GM10266 (cell line): Measurements from ENCODE around the gene SYT3.

Experiments
- DNase-seq: peaks from one replicate; pipeline ENCODE4 v3.0.0; 2012; ENCODE audit errors: extremely low spot score
- TF ChIP-seq, protein P1 (sequence below): IDR thresholded peaks from 2 replicates; pipeline ENCODE4 v1.5.1; 2012; ENCODE audit warnings: mild to moderate bottlenecking, low read depth; ENCODE audit not compliant: control insufficient read depth, insufficient read depth; ENCODE audit errors: missing control alignments

The SYT3 gene

DNA sequence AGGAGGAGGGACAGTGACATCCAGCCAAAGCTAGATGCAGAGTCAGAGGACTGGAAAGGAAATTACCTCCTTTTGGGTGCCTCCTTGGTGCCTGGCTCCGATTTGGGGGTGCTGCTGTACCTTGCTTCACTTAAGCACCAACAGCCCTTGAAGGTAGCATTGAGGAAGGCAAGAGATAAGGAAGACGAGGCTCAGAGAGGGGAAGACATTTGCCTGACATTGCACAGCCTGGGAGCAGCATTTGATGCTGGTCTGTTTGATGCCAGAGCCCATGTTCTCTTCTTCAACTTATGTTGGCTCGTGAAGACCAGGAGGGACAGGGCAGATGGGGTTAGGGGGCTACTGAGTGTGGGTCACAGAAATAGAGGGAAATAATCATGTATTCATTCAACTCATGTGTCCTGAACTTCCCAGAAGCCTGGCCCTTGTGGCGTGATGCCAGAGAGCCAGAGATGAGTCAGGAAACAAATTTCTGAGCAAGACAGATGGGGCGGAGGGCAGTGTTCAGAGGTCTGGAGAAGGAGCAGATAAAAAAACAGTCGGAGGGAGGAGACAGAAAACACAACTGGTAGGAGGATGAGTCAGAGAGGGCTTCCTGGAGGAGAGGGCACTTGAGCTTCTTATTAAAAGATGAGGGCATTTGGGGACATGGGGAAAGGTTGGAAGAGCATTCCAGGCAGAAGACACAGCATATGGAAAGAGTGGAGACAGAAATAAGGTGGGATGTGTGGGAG lies 6.6 kb upstream of the SYT3 start:
- DNase-seq = no peak
- TF ChIP-seq, protein P1, sequence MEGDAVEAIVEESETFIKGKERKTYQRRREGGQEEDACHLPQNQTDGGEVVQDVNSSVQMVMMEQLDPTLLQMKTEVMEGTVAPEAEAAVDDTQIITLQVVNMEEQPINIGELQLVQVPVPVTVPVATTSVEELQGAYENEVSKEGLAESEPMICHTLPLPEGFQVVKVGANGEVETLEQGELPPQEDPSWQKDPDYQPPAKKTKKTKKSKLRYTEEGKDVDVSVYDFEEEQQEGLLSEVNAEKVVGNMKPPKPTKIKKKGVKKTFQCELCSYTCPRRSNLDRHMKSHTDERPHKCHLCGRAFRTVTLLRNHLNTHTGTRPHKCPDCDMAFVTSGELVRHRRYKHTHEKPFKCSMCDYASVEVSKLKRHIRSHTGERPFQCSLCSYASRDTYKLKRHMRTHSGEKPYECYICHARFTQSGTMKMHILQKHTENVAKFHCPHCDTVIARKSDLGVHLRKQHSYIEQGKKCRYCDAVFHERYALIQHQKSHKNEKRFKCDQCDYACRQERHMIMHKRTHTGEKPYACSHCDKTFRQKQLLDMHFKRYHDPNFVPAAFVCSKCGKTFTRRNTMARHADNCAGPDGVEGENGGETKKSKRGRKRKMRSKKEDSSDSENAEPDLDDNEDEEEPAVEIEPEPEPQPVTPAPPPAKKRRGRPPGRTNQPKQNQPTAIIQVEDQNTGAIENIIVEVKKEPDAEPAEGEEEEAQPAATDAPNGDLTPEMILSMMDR = no peak

DNA sequence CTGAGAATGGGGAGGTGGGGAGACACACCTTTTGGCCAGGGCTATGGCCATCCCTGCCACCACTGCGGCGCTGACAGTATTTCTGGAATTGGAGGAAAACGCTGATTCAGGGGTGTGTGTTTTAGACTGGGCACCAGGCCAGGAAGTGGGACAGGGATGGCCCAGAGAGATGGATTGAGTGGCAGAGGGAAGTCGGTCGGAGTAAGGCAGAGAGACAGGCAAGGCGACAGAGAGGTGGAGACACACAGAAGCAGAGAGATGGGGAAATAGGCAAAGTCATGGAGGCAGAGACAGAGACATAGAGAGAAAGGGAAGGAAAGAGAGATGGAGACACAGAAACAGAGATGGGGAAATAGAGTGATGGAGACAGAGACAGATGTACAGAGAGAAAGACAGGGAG lies 5.4 kb upstream of the SYT3 start:
- TF ChIP-seq, protein P1 = no peak

DNA sequence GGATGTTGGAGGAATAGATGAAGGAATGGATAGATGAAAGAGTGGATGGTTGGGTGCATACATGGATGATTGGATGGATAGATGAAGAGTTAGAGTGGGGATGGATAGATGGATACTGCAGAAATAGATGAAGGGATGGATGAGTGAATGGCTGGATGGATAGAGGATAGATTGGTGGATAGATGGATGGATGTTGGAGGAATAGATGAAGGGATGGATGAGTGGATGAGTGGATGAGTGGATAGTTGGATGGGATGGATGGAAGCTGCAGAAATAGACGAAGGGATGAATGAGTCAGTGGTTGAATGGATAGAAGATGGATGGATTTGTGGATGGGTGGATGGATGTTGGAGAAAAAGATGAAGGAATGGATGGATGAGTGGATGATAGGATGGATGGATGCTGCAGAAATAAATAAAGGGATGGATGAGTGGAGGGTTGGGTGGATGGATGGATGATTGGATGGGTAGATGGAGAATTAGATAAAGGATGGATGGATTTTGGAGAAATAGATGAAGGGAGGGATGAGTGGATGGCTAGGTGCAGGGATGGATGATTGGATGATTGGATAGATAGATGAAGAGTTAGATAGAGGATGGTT lies 4.7 kb upstream of the SYT3 start:
- TF ChIP-seq, protein P1 = no peak
- DNase-seq = no peak

More for the DNA sequence above, 5.4 kb upstream of the SYT3 start:
- DNase-seq = no peak

DNA sequence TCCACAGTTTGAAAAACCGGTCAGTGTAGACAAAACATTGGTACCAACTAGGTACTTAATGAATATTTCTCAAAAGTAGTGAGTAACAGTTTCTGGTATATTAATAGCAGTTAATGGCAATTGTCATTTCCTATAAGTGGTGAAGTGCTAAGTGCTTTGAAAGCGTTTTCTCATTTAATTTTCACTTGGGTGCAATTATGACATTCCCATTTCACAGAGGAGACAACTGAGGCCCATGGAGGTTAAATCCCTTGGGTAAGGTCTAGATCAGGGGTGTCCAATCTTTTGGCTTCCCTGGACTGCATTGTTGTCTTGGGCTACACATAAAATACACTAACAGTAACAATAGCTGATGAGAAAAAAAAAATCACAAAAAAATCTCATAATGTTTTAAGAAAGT lies 687 bp upstream of the SYT3 start:
- no peak for DNase-seq
- TF ChIP-seq, protein P1 = no peak

DNA sequence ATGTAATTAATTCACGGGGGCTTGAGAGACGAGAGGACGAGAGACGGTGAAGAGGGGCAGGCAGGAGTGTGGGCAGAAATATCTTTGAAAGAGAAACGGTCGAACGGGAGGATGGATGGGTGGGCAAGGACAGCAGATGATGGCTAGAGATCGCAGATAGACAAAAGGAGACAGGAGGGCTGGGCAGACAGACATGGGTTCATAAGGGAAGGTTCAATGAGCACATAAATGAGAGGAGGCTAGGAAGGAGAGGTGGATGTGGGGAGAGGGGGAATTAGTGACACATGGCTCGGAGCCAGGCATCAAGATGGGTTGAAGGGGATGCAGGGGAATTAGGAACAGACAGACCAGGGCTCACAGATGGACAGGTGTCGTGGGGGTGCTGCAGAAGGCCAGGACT lies 1.1 kb downstream of the SYT3 start:
- DNase-seq = no peak
- TF ChIP-seq, protein P1 = no peak

DNA sequence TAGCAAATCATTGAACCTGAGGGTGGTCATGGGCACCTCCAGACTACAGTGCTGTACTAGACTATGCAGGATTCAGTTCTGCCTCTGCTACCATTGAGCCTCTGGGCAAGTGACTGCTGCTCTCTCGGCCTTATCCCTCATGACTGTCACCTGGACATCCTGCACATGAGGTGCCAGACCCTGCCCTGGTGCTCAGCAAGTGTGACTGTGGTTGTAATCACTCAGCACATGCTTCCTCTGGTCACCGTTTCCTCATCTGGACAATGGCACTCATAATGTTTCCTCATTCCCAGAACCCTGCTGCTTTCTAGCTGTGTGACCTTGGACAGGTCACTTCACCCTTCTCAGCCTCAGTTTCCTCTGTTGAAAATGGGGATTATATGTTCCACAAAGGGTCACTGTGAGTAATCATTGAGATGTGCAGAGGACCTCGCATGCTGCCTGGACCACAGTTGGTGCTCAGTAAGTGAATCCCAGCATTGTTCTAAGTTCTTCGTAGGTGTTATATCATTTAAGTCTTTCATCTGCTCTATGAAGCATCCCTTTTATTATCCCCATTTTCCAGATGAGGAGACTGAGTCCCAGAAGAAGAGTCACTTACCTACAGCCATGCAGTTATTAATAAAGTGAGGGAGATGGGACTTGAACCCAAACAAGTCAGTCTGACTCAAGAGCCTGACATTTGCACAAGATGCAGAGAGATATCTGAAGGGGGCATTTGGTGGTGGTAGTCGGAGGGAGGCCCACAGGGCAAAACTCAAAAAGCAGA lies 3.2 kb downstream of the SYT3 start:
- no peak for DNase-seq

More for the DNA sequence above, 3.2 kb downstream of the SYT3 start:
- TF ChIP-seq, protein P1 = no peak
